Panc1 (cell line): Measurements from ENCODE around the gene ADM2. TPM values are rescaled to one million over a fixed set of nuclear protein-coding genes. Genes with fewer than 3 reads are reported as not detected.

ENCODE experiments used
- ATAC-seq: fragments of 200-7000 bp; cut with Tn5 transposase; 2 replicates; pipeline ENCODE4 v1.9.1; 2020; ENCODE audit warnings: mild to moderate bottlenecking, moderate library complexity
- BruUV-seq: library from RNA; stranded (reverse); fragments of 400-500 nt; replicated peaks from 2 replicates; lab custom pipeline; 2021; lab: Mats Ljungman, UMichigan
- CTCF ChIA-PET: fragments of 300-600 bp; sonication (Branson Sonifier 250); formaldehyde crosslinking; loops from one replicate; lab custom pipeline; 2022; ENCODE audit warnings: antibody characterized with exemption; lab: Charles Lee
- POLR2A ChIA-PET: fragments of 300-600 bp; sonication (Branson Sonifier 250); formaldehyde crosslinking; loops from one replicate; lab custom pipeline; 2022; ENCODE audit warnings: antibody characterized with exemption; lab: Charles Lee
- DNase-seq: peaks from one replicate; pipeline ENCODE4 v3.0.0-alpha.2; 2010; ENCODE audit warnings: low read depth, low spot score
- H3K27ac ChIP-seq: 2 replicates; pipeline ENCODE4 v1.5.1; 2011; ENCODE audit warnings: mild to moderate bottlenecking, low read length, inconsistent platforms
- H3K27me3 ChIP-seq: fragments of 200-500 bp; sonication (Bioruptor generic); 2 replicates; pipeline ENCODE4 v1.6.0; 2014; ENCODE audit warnings: low read length, inconsistent platforms; ENCODE audit not compliant: control insufficient read depth, insufficient read depth
- H3K36me3 ChIP-seq: fragments of 200-500 bp; sonication (Bioruptor generic); 2 replicates; pipeline ENCODE4 v1.5.1; 2014; ENCODE audit warnings: inconsistent platforms, mild to moderate bottlenecking, low read length, moderate library complexity; ENCODE audit not compliant: control insufficient read depth, insufficient read depth
- H3K4me1 ChIP-seq: 2 replicates; pipeline ENCODE4 v1.5.1; 2011; ENCODE audit warnings: inconsistent platforms, mild to moderate bottlenecking, low read length, moderate library complexity; ENCODE audit not compliant: control insufficient read depth, insufficient read depth
- H3K4me3 ChIP-seq, 2 experiments: 2 replicates each; pipeline ENCODE4 v1.5.1; 2011 to 2012; ENCODE audit warnings: low read depth in 2 of 2, low read length in 2 of 2, mild to moderate bottlenecking in 2 of 2, inconsistent platforms in 1 of 2, moderate library complexity in 1 of 2
- H3K9me3 ChIP-seq: fragments of 200-500 bp; sonication (Bioruptor generic); 2 replicates; pipeline ENCODE4 v1.5.1; 2014; ENCODE audit warnings: low read depth, mild to moderate bottlenecking, inconsistent platforms, low read length, moderate library complexity; ENCODE audit not compliant: control insufficient read depth, insufficient read depth
- POLR2AphosphoS5 ChIP-seq: IDR thresholded peaks from 2 replicates; pipeline ENCODE4 v1.6.1; 2012; ENCODE audit warnings: mild to moderate bottlenecking, low read depth, low read length, moderate library complexity
- SIN3A ChIP-seq: IDR thresholded peaks from 2 replicates; pipeline ENCODE4 v1.6.1; 2012; ENCODE audit warnings: low read depth, mild to moderate bottlenecking, low read length, moderate library complexity, borderline replicate concordance; ENCODE audit not compliant: insufficient read depth
- TCF7L2 ChIP-seq: IDR thresholded peaks from 2 replicates; pipeline ENCODE4 v1.6.1; 2011; ENCODE audit warnings: mild to moderate bottlenecking, low read depth, low read length, inconsistent platforms
- in situ Hi-C: cut with HindIII; loops from 2 replicates; pipeline ENCODE4 v1.10.0; 2016; ENCODE audit warnings: low sequenced_read_pairs, low pct_unique_long_range_greater_than_20kb
- intact Hi-C: fragments of 100-400 bp; cut with micrococcal nuclease; formaldehyde crosslinking; loops from one replicate; pipeline ENCODE4 v1.10.0; 2022; ENCODE audit not compliant: unreplicated experiment
- total RNA-seq: library from RNA; stranded (reverse); gene quantifications from one replicate; pipeline ENCODE4 v1.2.1, GENCODE V29; 2021; ENCODE audit not compliant: unreplicated experiment
- TF ChIP-seq, protein P1 (sequence below), 2 experiments: IDR thresholded peaks; 2 replicates each; pipeline ENCODE4 v1.6.1; 2011 to 2012; ENCODE audit warnings: low read depth in 2 of 2, control low read depth in 1 of 2, low read length in 1 of 2, mild to moderate bottlenecking in 1 of 2, moderate library complexity in 1 of 2; ENCODE audit not compliant: insufficient read depth in 1 of 2
- TF ChIP-seq, protein P2 (sequence below): fragments of 450-650 bp; IDR thresholded peaks from 2 replicates; pipeline ENCODE4 v1.5.1; 2017; ENCODE audit warnings: mild to moderate bottlenecking

ADM2 gene
- total RNA-seq, 1 experiment from 2014 or later = 3.9 TPM

DNA sequence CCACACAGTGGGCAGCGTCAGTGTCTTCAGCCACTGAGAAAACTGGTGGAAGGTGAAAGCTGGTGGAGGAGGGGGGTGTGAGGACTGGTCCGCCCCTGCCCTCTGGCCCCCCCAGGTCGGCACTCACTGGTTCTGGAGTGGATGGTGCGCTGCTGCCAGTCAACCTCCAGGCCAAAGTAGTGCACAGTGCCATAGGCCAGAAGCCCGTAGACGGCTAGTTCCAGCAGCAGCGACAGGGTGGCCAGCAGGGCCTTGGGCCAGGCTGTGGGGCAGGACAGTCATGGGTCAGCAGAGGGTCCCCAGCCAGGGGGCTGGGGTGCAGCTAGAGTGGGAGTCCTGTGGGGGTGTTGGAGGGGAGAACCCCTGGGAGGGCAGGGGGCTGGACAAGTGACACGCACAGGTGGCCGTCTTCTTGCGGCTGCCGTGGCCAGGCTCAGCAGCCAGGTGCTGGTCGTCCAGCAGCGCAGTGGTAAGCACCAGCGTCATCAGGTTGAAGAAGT, 24.0 kb downstream of the ADM2 start:
- H3K4me3 ChIP-seq = no peak overlapping the region
- TF ChIP-seq, protein P1, sequence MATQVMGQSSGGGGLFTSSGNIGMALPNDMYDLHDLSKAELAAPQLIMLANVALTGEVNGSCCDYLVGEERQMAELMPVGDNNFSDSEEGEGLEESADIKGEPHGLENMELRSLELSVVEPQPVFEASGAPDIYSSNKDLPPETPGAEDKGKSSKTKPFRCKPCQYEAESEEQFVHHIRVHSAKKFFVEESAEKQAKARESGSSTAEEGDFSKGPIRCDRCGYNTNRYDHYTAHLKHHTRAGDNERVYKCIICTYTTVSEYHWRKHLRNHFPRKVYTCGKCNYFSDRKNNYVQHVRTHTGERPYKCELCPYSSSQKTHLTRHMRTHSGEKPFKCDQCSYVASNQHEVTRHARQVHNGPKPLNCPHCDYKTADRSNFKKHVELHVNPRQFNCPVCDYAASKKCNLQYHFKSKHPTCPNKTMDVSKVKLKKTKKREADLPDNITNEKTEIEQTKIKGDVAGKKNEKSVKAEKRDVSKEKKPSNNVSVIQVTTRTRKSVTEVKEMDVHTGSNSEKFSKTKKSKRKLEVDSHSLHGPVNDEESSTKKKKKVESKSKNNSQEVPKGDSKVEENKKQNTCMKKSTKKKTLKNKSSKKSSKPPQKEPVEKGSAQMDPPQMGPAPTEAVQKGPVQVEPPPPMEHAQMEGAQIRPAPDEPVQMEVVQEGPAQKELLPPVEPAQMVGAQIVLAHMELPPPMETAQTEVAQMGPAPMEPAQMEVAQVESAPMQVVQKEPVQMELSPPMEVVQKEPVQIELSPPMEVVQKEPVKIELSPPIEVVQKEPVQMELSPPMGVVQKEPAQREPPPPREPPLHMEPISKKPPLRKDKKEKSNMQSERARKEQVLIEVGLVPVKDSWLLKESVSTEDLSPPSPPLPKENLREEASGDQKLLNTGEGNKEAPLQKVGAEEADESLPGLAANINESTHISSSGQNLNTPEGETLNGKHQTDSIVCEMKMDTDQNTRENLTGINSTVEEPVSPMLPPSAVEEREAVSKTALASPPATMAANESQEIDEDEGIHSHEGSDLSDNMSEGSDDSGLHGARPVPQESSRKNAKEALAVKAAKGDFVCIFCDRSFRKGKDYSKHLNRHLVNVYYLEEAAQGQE (IDR thresholded peaks at IDR 0.05; ENCODE audit: insufficient read depth in 1 of 2, low read depth in 2 of 2, low read length in 1 of 2) = no peak
- no peak for TF ChIP-seq POLR2AphosphoS5
- no peak for TF ChIP-seq SIN3A
- TF ChIP-seq, protein P2, sequence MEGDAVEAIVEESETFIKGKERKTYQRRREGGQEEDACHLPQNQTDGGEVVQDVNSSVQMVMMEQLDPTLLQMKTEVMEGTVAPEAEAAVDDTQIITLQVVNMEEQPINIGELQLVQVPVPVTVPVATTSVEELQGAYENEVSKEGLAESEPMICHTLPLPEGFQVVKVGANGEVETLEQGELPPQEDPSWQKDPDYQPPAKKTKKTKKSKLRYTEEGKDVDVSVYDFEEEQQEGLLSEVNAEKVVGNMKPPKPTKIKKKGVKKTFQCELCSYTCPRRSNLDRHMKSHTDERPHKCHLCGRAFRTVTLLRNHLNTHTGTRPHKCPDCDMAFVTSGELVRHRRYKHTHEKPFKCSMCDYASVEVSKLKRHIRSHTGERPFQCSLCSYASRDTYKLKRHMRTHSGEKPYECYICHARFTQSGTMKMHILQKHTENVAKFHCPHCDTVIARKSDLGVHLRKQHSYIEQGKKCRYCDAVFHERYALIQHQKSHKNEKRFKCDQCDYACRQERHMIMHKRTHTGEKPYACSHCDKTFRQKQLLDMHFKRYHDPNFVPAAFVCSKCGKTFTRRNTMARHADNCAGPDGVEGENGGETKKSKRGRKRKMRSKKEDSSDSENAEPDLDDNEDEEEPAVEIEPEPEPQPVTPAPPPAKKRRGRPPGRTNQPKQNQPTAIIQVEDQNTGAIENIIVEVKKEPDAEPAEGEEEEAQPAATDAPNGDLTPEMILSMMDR = no peak
- no peak for TF ChIP-seq TCF7L2
- ChIA-PET CTCF (no interaction called here), POLR2A (no interaction called here)
- DNase-seq (no peak), ATAC-seq (no peak)
- in situ Hi-C loops = no loop called here
- H3K9me3 ChIP-seq = no peaks in the 10 kb centered on the region
- intact Hi-C loops = no loop called here
- no TSS peak for BruUV-seq
- no peaks in the 10 kb centered on the region for H3K27me3 ChIP-seq
- H3K36me3 ChIP-seq = peaks cover 4% of the 10 kb centered on the region
- H3K27ac ChIP-seq = no peak overlapping the region
- peaks cover 5% of the 10 kb centered on the region for H3K4me1 ChIP-seq

DNA sequence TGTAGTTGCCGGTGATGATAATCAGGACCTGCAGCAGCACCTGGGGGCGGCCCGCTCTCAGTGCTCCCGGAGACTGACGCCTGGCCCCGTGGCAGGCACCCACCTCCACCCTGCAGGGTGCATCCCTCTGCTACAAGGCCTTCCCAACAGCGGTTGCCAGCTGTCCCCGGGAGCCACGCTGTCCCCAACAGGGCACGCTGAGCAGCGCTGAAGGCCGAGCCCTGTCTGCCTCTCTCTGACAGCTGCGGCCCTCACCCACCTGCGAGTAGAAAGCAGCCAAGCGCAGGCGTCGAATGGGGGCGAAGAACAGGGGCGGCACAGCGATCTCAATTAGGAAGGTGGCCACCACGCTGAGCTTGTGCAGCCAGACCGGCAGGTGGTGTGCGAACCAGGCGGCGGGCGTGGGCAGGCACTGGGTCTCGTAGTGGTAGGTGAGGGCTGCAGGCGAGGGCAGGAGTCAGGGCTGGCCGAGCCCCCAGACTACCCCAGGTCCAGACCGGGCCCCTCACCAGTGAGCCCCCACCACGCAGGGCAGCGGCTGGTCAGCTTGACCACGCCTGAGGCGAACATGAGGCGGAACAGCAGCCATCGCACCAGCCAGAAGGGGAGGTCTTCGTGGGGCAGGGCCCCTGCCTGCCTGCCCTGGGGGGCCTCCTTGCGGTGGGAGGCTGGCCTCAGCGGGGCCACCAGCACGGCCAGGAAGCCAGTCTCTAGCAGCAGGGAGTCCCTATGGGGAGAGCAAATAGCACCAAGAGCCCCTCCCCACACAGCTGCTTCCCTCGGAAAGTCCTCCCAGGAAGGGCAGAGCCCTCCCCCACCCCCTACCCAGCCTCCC, 24.6 kb downstream of the ADM2 start:
- Histone ChIP-seq H3K4me1 (peaks cover 5% of the 10 kb centered on the region), H3K27ac (no peak overlapping the region), H3K9me3 (no peaks in the 10 kb centered on the region), H3K4me3 (peak overlapping the region; percentile 85 to 91; a peak in 3 of 4 replicates), H3K27me3 (no peaks in the 10 kb centered on the region), H3K36me3 (peaks cover 4% of the 10 kb centered on the region)
- intact Hi-C loops = no loop called here
- TF ChIP-seq, protein P2 = no peak
- TF ChIP-seq, protein P1 (IDR thresholded peaks at IDR 0.05; ENCODE audit: insufficient read depth in 1 of 2, low read depth in 2 of 2, low read length in 1 of 2) = no peak
- TF ChIP-seq SIN3A (no peak), TCF7L2 (no peak), POLR2AphosphoS5 (no peak)
- in situ Hi-C loops = no loop called here
- ChIA-PET CTCF (no interaction called here), POLR2A (no interaction called here)
- no peak for DNase-seq
- no peak for ATAC-seq
- no TSS peak for BruUV-seq
